ENCODE measurements around the gene GPR176.

Gene GPR176

GRCh38 chr15:39752246-39752645, 167.8 kb downstream of the GPR176 start:
- POLR2A ChIA-PET, result no interaction called here
- DNase-seq (ENCODE audit: extremely low spot score), result no peak
- no peak for TF ChIP-seq NFRKB (IDR thresholded peaks at IDR 0.05)
- TF ChIP-seq FOXM1 (IDR thresholded peaks at IDR 0.05; ENCODE audit: borderline replicate concordance), result no peak
- TF ChIP-seq ZNF384 (IDR thresholded peaks at IDR 0.05), result no peak
- no peak for TF ChIP-seq ARNT (IDR thresholded peaks at IDR 0.05)
- no peak for TF ChIP-seq FOXK2 (IDR thresholded peaks at IDR 0.05)
- TF ChIP-seq ELF4 (IDR thresholded peaks at IDR 0.05), result no peak
- TF ChIP-seq FOXA1 (IDR thresholded peaks at IDR 0.05), result no peak
- no peak for TF ChIP-seq L3MBTL2 (conservative IDR thresholded peaks at IDR 0.05)
- no peak for TF ChIP-seq BHLHE40 (IDR thresholded peaks at IDR 0.05; ENCODE audit: borderline replicate concordance)
- TF ChIP-seq LEF1 (IDR thresholded peaks at IDR 0.05; ENCODE audit: borderline replicate concordance), result no peak
- no peak for TF ChIP-seq SUZ12 (IDR thresholded peaks at IDR 0.05)
- no peak for TF ChIP-seq SP1 (IDR thresholded peaks at IDR 0.05)
- CTCF ChIA-PET, result no interaction called here

Measured in HEK293T (cell line).